ENCODE data around the gene VPS13D.
A peak's percentile ranks its signal among the peaks of the same experiment; 100 is the strongest.

Gene VPS13D

GRCh38 chr1:12184008-12184681, 45.7 kb upstream of the VPS13D start:
- DNase-seq (ENCODE audit: low read depth) = peak; percentile 83
- TF ChIP-seq CTCF (conservative IDR thresholded peaks at IDR 0.05; ENCODE audit: low read length) = peak; percentile 38
- H3K4me3 ChIP-seq (ENCODE audit: low read length) = no peak overlapping the region

GRCh38 chr1:12185036-12185917, 44.6 kb upstream of the VPS13D start:
- no peak overlapping the region for H3K4me3 ChIP-seq (ENCODE audit: low read length)
- TF ChIP-seq CTCF (conservative IDR thresholded peaks at IDR 0.05; ENCODE audit: low read length) = no peak
- no peak for DNase-seq (ENCODE audit: low read depth)

GRCh38 chr1:12185918-12186678, 43.7 kb upstream of the VPS13D start:
- H3K4me3 ChIP-seq (ENCODE audit: low read length) = no peak overlapping the region
- no peak for DNase-seq (ENCODE audit: low read depth)
- TF ChIP-seq CTCF (conservative IDR thresholded peaks at IDR 0.05; ENCODE audit: low read length) = no peak

- no peak overlapping the region for H3K4me3 ChIP-seq (ENCODE audit: low read length)
- no peak for TF ChIP-seq CTCF (conservative IDR thresholded peaks at IDR 0.05; ENCODE audit: low read length)
- no peak for DNase-seq (ENCODE audit: low read depth)
Measured at GRCh38 chr1:12186679-12186985, 43.2 kb upstream of the VPS13D start.

- DNase-seq (ENCODE audit: low read depth) = no peak
- H3K4me3 ChIP-seq (ENCODE audit: low read length) = no peak overlapping the region
- no peak for TF ChIP-seq CTCF (conservative IDR thresholded peaks at IDR 0.05; ENCODE audit: low read length)
Measured at GRCh38 chr1:12188115-12188514, 41.7 kb upstream of the VPS13D start.

GRCh38 chr1:12188657-12189327, 41.0 kb upstream of the VPS13D start:
- TF ChIP-seq CTCF (conservative IDR thresholded peaks at IDR 0.05; ENCODE audit: low read length) = no peak
- H3K4me3 ChIP-seq (ENCODE audit: low read length) = no peak overlapping the region
- DNase-seq (ENCODE audit: low read depth) = no peak

Measured in AG10803 (cell line).